ENCODE measurements around the gene OTOG. TPM values are rescaled to one million over a fixed set of nuclear protein-coding genes. Genes with fewer than 3 reads are reported as not detected.

Gene OTOG
- total RNA-seq, 2 experiments from 2014 or later, result not detected

GRCh38 chr11:17561526-17561925 lies 14.5 kb downstream of the OTOG start:
- ChIA-PET POLR2A (no interaction called here), CTCF (no interaction called here)
- Mint-ChIP-seq H3K4me1 (no peaks in the 10 kb centered on the region), H3K27ac (no peak overlapping the region), H3K36me3 (ENCODE audit: low read depth) (no peaks in the 10 kb centered on the region), H3K9me3 (no peaks in the 10 kb centered on the region), H3K27me3 (no peaks in the 10 kb centered on the region), H3K4me3 (no peak overlapping the region)
- DNase-seq, result no peak

- DNase-seq, result no peak
- Mint-ChIP-seq H3K36me3 (ENCODE audit: low read depth) (no peaks in the 10 kb centered on the region), H3K4me3 (no peak overlapping the region), H3K27ac (no peak overlapping the region), H3K9me3 (no peaks in the 10 kb centered on the region), H3K27me3 (no peaks in the 10 kb centered on the region), H3K4me1 (peaks cover under 1% of the 10 kb centered on the region)
- POLR2A ChIA-PET, result no interaction called here
- CTCF ChIA-PET, result interaction anchor here (0.6 kb wide), 1 partner anchor 341 kb away, joined by 4 read pairs; no protein-coding TSS in a partner anchor
Measured at GRCh38 chr11:17563231-17563646, 16.2 kb downstream of the OTOG start.

DNA sequence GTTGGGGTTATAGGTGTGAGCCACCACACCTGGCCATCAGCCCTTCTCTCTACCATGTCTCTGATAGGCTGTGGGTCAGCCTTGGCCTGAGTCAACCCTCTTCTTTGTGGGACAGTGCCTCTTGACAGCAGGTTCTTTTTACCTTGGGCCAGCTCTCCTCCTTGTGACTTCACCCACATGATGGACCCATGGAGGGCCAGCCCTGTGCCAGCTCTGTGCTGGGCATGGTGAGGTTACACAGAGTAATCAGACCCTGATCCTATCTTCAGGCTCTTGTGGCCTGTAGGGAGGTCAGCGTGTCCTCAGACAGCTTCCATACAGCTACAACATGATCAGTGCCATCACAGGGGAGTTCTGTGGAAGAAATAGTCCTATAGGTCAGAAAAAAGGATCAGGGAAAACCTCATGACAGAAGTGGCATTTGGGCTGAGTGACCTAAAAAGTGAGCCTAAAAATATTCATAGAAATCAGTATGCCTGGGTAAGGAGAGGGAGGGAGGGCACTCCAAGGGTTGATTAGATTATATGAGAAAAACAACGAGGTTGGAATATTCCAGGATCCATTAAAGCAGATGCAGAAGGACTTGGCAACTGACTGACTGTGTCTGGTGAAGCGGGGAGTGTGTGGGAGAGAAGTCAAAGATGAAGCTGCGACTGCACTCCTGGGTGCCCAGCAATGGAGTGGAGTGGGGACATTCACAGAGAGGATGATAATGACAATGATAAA lies 17.1 kb downstream of the OTOG start:
- Mint-ChIP-seq H3K4me1 (peaks cover 9% of the 10 kb centered on the region), H3K27ac (no peak overlapping the region), H3K9me3 (no peaks in the 10 kb centered on the region), H3K36me3 (ENCODE audit: low read depth) (no peaks in the 10 kb centered on the region), H3K27me3 (no peaks in the 10 kb centered on the region), H3K4me3 (no peak overlapping the region)
- DNase-seq, result no peak
- ChIA-PET CTCF (no interaction called here), POLR2A (no interaction called here)

DNA sequence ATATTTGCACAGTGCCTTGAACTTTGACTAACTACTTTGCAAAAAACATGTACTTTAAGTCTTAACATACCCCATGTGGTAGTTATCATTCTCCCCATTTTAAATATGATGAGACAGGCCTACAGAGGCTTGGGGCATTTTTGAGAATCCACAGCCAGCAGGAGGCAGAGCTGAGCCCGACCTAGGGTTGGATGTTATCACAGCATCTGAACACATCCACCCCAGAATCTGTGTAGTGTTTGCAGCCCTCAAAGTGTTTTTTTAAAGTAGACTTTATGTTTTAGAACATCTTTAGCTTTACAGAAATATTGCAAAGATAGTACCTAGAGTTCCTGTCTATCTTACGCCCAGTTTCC lies 17.6 kb downstream of the OTOG start:
- H3K36me3 Mint-ChIP-seq (ENCODE audit: low read depth), result no peaks in the 10 kb centered on the region
- CTCF ChIA-PET, result no interaction called here
- peaks cover 3% of the 10 kb centered on the region for H3K27me3 Mint-ChIP-seq
- peaks cover 9% of the 10 kb centered on the region for H3K4me1 Mint-ChIP-seq
- no peaks in the 10 kb centered on the region for H3K9me3 Mint-ChIP-seq
- no peak overlapping the region for H3K27ac Mint-ChIP-seq
- POLR2A ChIA-PET, result no interaction called here
- DNase-seq, result no peak
- no peak overlapping the region for H3K4me3 Mint-ChIP-seq

DNA sequence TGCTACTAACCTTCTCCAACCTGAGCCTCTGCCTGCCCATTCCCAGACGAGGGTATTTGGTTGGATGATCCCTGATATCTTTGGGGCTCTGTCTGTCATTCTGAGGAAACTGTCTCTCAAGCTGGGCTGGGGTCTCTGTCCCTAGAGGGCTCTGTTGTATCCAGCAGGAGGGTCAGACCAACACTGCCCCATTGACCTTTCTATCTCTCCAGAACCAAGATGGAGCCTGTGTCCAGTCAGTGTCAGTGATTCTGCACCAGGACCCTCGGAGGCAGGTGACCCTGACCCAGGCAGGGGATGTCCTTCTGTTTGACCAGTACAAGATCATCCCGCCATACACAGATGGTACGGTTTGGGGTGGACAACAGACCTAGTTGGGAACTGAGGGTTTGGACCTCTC lies 21.9 kb downstream of the OTOG start:
- Mint-ChIP-seq H3K27ac (no peak overlapping the region), H3K27me3 (peaks cover 3% of the 10 kb centered on the region), H3K4me3 (no peak overlapping the region), H3K4me1 (peaks cover 12% of the 10 kb centered on the region), H3K36me3 (ENCODE audit: low read depth) (no peaks in the 10 kb centered on the region), H3K9me3 (no peaks in the 10 kb centered on the region)
- POLR2A ChIA-PET, result no interaction called here
- CTCF ChIA-PET, result no interaction called here
- no peak for DNase-seq

- ChIA-PET POLR2A (no interaction called here), CTCF (no interaction called here)
- no peak overlapping the region for H3K27ac Mint-ChIP-seq
- DNase-seq, result no peak
- no peak overlapping the region for H3K4me3 Mint-ChIP-seq
- H3K4me1 Mint-ChIP-seq, result peaks cover 12% of the 10 kb centered on the region
- peaks cover 3% of the 10 kb centered on the region for H3K27me3 Mint-ChIP-seq
- H3K36me3 Mint-ChIP-seq (ENCODE audit: low read depth), result no peaks in the 10 kb centered on the region
- H3K9me3 Mint-ChIP-seq, result no peaks in the 10 kb centered on the region
Measured at GRCh38 chr11:17570034-17570433, 23.0 kb downstream of the OTOG start.

GRCh38 chr11:17571431-17572358 lies 24.6 kb downstream of the OTOG start:
- no peak for DNase-seq
- CTCF ChIA-PET, result no interaction called here
- Mint-ChIP-seq H3K27me3 (peaks cover 3% of the 10 kb centered on the region), H3K9me3 (no peaks in the 10 kb centered on the region), H3K27ac (no peak overlapping the region), H3K4me1 (peaks cover 12% of the 10 kb centered on the region), H3K36me3 (ENCODE audit: low read depth) (no peaks in the 10 kb centered on the region), H3K4me3 (no peak overlapping the region)
- POLR2A ChIA-PET, result no interaction called here

DNA sequence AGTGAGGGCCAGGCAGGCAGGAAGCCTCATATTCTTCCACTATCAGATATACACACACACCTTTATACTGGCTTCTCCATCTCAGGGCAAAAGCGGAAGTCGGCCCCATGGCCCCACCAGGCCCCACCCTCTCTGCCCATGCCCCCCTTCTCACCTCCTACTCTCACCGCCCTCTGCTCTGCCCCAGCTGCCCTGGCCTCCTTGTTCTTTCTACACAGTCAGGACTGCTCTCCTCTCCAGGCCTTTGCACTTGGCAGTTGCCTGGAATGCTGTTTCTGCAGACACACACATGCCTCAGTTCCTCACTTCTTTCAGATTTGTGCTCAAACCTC lies 25.3 kb downstream of the OTOG start:
- Mint-ChIP-seq H3K36me3 (ENCODE audit: low read depth) (no peaks in the 10 kb centered on the region), H3K4me3 (no peak overlapping the region), H3K27ac (no peak overlapping the region), H3K9me3 (no peaks in the 10 kb centered on the region), H3K27me3 (peaks cover 3% of the 10 kb centered on the region), H3K4me1 (peaks cover 12% of the 10 kb centered on the region)
- ChIA-PET POLR2A (no interaction called here), CTCF (no interaction called here)
- DNase-seq, result no peak

GRCh38 chr11:17572791-17573460 lies 25.9 kb downstream of the OTOG start:
- Mint-ChIP-seq H3K36me3 (ENCODE audit: low read depth) (no peaks in the 10 kb centered on the region), H3K9me3 (no peaks in the 10 kb centered on the region), H3K4me1 (peaks cover 12% of the 10 kb centered on the region), H3K4me3 (no peak overlapping the region), H3K27ac (no peak overlapping the region), H3K27me3 (peaks cover 3% of the 10 kb centered on the region)
- POLR2A ChIA-PET, result no interaction called here
- CTCF ChIA-PET, result no interaction called here
- no peak for DNase-seq

- POLR2A ChIA-PET, result no interaction called here
- Mint-ChIP-seq H3K9me3 (no peaks in the 10 kb centered on the region), H3K27me3 (peaks cover 3% of the 10 kb centered on the region), H3K4me1 (peaks cover 9% of the 10 kb centered on the region), H3K27ac (no peak overlapping the region), H3K36me3 (ENCODE audit: low read depth) (no peaks in the 10 kb centered on the region), H3K4me3 (no peak overlapping the region)
- CTCF ChIA-PET, result no interaction called here
- DNase-seq, result no peak
Measured at GRCh38 chr11:17573526-17573925, 26.5 kb downstream of the OTOG start.

DNA sequence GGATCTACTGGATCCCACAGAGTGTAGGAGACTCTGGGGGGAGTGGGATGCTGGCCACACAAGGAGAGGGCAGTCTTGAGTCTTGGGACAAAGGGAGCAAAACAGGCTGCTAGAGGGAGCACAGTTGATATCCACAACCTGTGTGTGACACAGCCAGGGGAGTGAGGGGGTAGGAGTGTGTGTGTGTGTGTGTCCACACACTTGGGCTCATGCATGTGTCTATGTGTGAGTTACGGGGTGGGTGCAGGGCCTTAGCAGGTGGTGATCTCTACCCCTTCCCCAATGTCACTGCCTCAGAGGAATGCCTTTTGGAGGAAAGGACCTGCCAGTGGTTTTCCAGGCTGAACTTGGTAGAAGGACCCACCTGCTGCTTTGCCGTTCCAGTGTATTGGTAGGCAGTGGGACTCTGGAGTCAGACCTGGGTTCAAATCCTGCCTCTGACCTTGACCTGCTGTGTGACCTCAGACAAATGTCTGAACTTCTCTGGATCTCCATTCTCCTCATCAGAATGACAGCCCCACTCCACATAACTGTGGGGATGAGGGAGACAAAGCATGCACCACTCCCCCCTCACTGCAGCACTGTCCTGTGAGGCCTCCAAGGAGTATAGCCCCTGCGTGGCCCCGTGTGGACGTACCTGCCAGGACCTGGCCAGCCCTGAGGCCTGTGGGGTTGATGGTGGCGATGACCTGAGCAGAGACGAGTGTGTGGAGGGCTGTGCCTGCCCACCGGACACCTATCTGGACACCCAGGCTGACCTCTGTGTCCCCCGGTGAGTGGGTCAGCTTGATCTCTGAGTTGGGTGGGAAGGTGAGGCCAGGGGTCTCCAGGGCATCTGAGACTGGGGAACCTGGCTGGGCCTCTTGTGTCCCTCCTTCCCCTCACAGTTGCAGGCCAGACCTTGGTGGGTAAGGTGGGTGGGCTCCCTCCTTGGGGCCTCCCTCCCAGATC lies 27.4 kb downstream of the OTOG start:
- no peaks in the 10 kb centered on the region for H3K36me3 Mint-ChIP-seq (ENCODE audit: low read depth)
- H3K4me3 Mint-ChIP-seq, result no peak overlapping the region

More for the DNA sequence above, 27.4 kb downstream of the OTOG start:
- POLR2A ChIA-PET, result interaction anchor here (0.7 kb wide), 1 partner anchor 314 kb away, joined by 3 read pairs; no protein-coding TSS in a partner anchor
- CTCF ChIA-PET, result no interaction called here
- Mint-ChIP-seq H3K9me3 (no peaks in the 10 kb centered on the region), H3K27me3 (peaks cover under 1% of the 10 kb centered on the region), H3K27ac (no peak overlapping the region), H3K4me1 (peaks cover 3% of the 10 kb centered on the region)
- DNase-seq, result no peak

All from activated CD4-positive, alpha-beta T cell treated with anti-CD3 and anti-CD28 coated beads, Interleukin-2, amount 10 ng/mL, durations not matched to agents 7 days and 5 days (primary cell).